Common myeloid progenitor, CD34-positive (primary cell): ENCODE data around the gene IGSF21.

Experiments used
- CTCF ChIA-PET: fragments of 350-600 bp; sonication (Branson Sonifier 250); formaldehyde crosslinking; loops from one replicate; lab custom pipeline; 2021; ENCODE audit warnings: antibody characterized with exemption; lab: Charles Lee
- POLR2A ChIA-PET: fragments of 350-600 bp; sonication (Branson Sonifier 250); formaldehyde crosslinking; loops from one replicate; lab custom pipeline; 2021; ENCODE audit warnings: antibody characterized with exemption; lab: Charles Lee
- DNase-seq, 3 donors: peaks; one replicate each; pipeline versions ENCODE4 v3.0.0 to v3.0.0-alpha.2; 2013
- H3K27ac ChIP-seq, 2 experiments: 1 replicate in 1 of 2; 2 replicates in 1 of 2; pipeline ENCODE4 v1.7.0; 2013; ENCODE audit warnings: inconsistent platforms in 2 of 2, low read length in 2 of 2, mild to moderate bottlenecking in 2 of 2, low read depth in 1 of 2, moderate library complexity in 1 of 2; ENCODE audit not compliant: severe bottlenecking in 2 of 2, insufficient read depth in 1 of 2, poor library complexity in 1 of 2
- H3K27me3 ChIP-seq, 5 experiments: replicated peaks in 2 of 5; 1 replicate in 3 of 5; 2 replicates in 2 of 5; pipeline versions ENCODE4 v1.6.1 to v1.7.0; 2013; ENCODE audit warnings: low read length in 4 of 5, mild to moderate bottlenecking in 2 of 5, moderate library complexity in 2 of 5, inconsistent platforms in 1 of 5; ENCODE audit not compliant: insufficient read depth in 5 of 5, control insufficient read depth in 4 of 5
- H3K36me3 ChIP-seq, 4 experiments: 1 replicate in 2 of 4; 2 replicates in 2 of 4; pipeline versions ENCODE4 v1.6.1 to v1.7.0; 2013; ENCODE audit warnings: low read length in 3 of 4, control low read depth in 1 of 4, mild to moderate bottlenecking in 1 of 4; ENCODE audit not compliant: control insufficient read depth in 4 of 4, insufficient read depth in 4 of 4
- H3K4me1 ChIP-seq, 4 experiments: 1 replicate in 3 of 4; 2 replicates in 1 of 4; pipeline versions ENCODE4 v1.6.1 to v1.7.1; 2013; ENCODE audit warnings: low read length in 3 of 4, mild to moderate bottlenecking in 3 of 4, control low read depth in 1 of 4, inconsistent platforms in 1 of 4, moderate library complexity in 1 of 4; ENCODE audit not compliant: control insufficient read depth in 4 of 4, insufficient read depth in 4 of 4; ENCODE audit errors: control extremely low read depth in 1 of 4
- H3K4me3 ChIP-seq, 7 experiments: 1 replicate in 4 of 7; 2 replicates in 3 of 7; pipeline versions ENCODE4 v1.5.1 to v1.7.0; 2013; ENCODE audit warnings: mild to moderate bottlenecking in 7 of 7, low read length in 6 of 7, moderate library complexity in 6 of 7, inconsistent platforms in 2 of 7, low read depth in 2 of 7, control low read depth in 1 of 7; ENCODE audit not compliant: insufficient read depth in 4 of 7, control insufficient read depth in 1 of 7; ENCODE audit errors: extremely low read depth in 1 of 7
- H3K9me3 ChIP-seq, 5 experiments: 1 replicate in 4 of 5; 2 replicates in 1 of 5; pipeline versions ENCODE4 v1.6.1 to v1.7.1; 2013; ENCODE audit warnings: low read length in 4 of 5, mild to moderate bottlenecking in 2 of 5, inconsistent platforms in 1 of 5, low read depth in 1 of 5, moderate library complexity in 1 of 5; ENCODE audit not compliant: control insufficient read depth in 4 of 5, insufficient read depth in 2 of 5; ENCODE audit errors: control extremely low read depth in 1 of 5
- WGBS: methylation state at CpG from one replicate; pipeline ENCODE4 v1.1.5; 2013; ENCODE audit not compliant: insufficient coverage; 5-methylcytosine and 5-hydroxymethylcytosine counted together

The IGSF21 gene

GRCh38 chr1:18119289-18119688, 11.7 kb downstream of the IGSF21 start:
- Histone ChIP-seq H3K4me3 (no peak overlapping the region), H3K9me3 (no peaks in the 10 kb centered on the region), H3K4me1 (peaks cover 0 to 11% (median 4%) of the 10 kb centered on the region in 4 experiments), H3K36me3 (no peaks in the 10 kb centered on the region), H3K27me3 (peaks cover 0 to 55% (median 5%) of the 10 kb centered on the region in 5 experiments), H3K27ac (no peak overlapping the region)
- ChIA-PET POLR2A (no interaction called here), CTCF (no interaction called here)
- no peak for DNase-seq
- 100% methylated on average over 1 of the region's 3 CpGs for WGBS

GRCh38 chr1:18119771-18120377, 12.3 kb downstream of the IGSF21 start:
- Histone ChIP-seq H3K36me3 (no peaks in the 10 kb centered on the region), H3K27me3 (peaks cover 0 to 49% (median 5%) of the 10 kb centered on the region in 5 experiments), H3K4me1 (peaks cover 0 to 11% (median 4%) of the 10 kb centered on the region in 4 experiments), H3K4me3 (no peak overlapping the region), H3K27ac (no peak overlapping the region), H3K9me3 (no peaks in the 10 kb centered on the region)
- no peak for DNase-seq
- ChIA-PET CTCF (no interaction called here), POLR2A (no interaction called here)
- WGBS: 31% methylated on average over 4 of the region's 6 CpGs

GRCh38 chr1:18120638-18121037, 13.0 kb downstream of the IGSF21 start:
- H3K9me3 ChIP-seq: no peaks in the 10 kb centered on the region
- WGBS: 70% methylated on average over 6 of the region's 8 CpGs
- ChIA-PET POLR2A (no interaction called here), CTCF (no interaction called here)
- no peaks in the 10 kb centered on the region for H3K36me3 ChIP-seq
- H3K27ac ChIP-seq: no peak overlapping the region
- no peak overlapping the region for H3K4me3 ChIP-seq
- no peak for DNase-seq
- peaks cover 0 to 11% (median 4%) of the 10 kb centered on the region in 4 experiments for H3K4me1 ChIP-seq
- peaks cover 0 to 44% (median 5%) of the 10 kb centered on the region in 5 experiments for H3K27me3 ChIP-seq

GRCh38 chr1:18121072-18121820, 13.6 kb downstream of the IGSF21 start:
- 95% methylated on average over 9 of the region's 11 CpGs for WGBS
- Histone ChIP-seq H3K36me3 (no peaks in the 10 kb centered on the region), H3K4me3 (no peak overlapping the region), H3K9me3 (no peaks in the 10 kb centered on the region), H3K4me1 (peaks cover 0 to 11% (median 4%) of the 10 kb centered on the region in 4 experiments), H3K27ac (no peak overlapping the region), H3K27me3 (peaks cover 0 to 41% (median 5%) of the 10 kb centered on the region in 5 experiments)
- DNase-seq: no peak
- POLR2A ChIA-PET: no interaction called here
- CTCF ChIA-PET: no interaction called here

GRCh38 chr1:18123467-18123992, 15.9 kb downstream of the IGSF21 start:
- DNase-seq: no peak
- Histone ChIP-seq H3K27ac (no peak overlapping the region), H3K4me1 (peaks cover 0 to 1% (median under 1%) of the 10 kb centered on the region in 4 experiments), H3K9me3 (no peaks in the 10 kb centered on the region), H3K27me3 (peaks cover 0 to 28% (median 3%) of the 10 kb centered on the region in 5 experiments), H3K4me3 (no peak overlapping the region), H3K36me3 (no peaks in the 10 kb centered on the region)
- WGBS: 80% methylated on average over 3 of the region's 3 CpGs
- ChIA-PET POLR2A (no interaction called here), CTCF (no interaction called here)

GRCh38 chr1:18124977-18125376, 17.4 kb downstream of the IGSF21 start:
- ChIA-PET CTCF (no interaction called here), POLR2A (no interaction called here)
- Histone ChIP-seq H3K4me3 (no peak overlapping the region), H3K27ac (no peak overlapping the region), H3K27me3 (peaks cover 0 to 25% (median 5%) of the 10 kb centered on the region in 5 experiments), H3K9me3 (no peaks in the 10 kb centered on the region), H3K36me3 (no peaks in the 10 kb centered on the region), H3K4me1 (no peaks in the 10 kb centered on the region)
- WGBS: 92% methylated on average over 3 of the region's 4 CpGs
- no peak for DNase-seq

- no peaks in the 10 kb centered on the region for H3K9me3 ChIP-seq
- no peak for DNase-seq
- H3K4me1 ChIP-seq: no peaks in the 10 kb centered on the region
- H3K4me3 ChIP-seq: no peak overlapping the region
- ChIA-PET CTCF (interaction anchor here (1.3 kb wide), 1 partner anchor 9 kb away, joined by 3 read pairs; no protein-coding TSS in a partner anchor), POLR2A (no interaction called here)
- 83% methylated on average over 2 of the region's 5 CpGs for WGBS
- no peak overlapping the region for H3K27ac ChIP-seq
- H3K36me3 ChIP-seq: no peaks in the 10 kb centered on the region
- H3K27me3 ChIP-seq: peaks cover 0 to 22% (median 2%) of the 10 kb centered on the region in 5 experiments
Measured at GRCh38 chr1:18126616-18127015, 19.0 kb downstream of the IGSF21 start.
